ENCODE results near the gene MYO5A.
"Not testable (repeated sequence)": the region's sequence is repeated elsewhere in the genome, so short reads cannot be mapped to it uniquely, and the experiment has no call there.

The MYO5A gene

DNA sequence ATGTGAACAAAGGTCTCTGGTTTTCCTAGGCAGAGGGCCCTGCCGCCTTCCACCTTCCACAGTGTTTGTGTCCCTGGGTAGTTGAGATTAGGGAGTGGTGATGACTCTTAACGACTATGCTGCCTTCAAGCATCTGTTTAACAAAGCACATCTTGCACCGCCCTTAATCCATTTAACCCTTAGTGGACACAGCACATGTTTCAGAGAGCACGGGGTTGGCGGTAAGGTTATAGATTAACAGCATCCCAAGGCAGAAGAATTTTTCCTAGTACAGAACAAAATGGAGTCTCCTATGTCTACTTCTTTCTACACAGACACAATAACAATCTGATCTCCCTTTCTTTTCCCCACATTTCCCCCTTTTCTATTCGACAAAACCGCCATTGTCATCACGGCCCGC is 69.4 kb downstream of the MYO5A start:
- DNase-seq: not testable (repeated sequence)

DNA sequence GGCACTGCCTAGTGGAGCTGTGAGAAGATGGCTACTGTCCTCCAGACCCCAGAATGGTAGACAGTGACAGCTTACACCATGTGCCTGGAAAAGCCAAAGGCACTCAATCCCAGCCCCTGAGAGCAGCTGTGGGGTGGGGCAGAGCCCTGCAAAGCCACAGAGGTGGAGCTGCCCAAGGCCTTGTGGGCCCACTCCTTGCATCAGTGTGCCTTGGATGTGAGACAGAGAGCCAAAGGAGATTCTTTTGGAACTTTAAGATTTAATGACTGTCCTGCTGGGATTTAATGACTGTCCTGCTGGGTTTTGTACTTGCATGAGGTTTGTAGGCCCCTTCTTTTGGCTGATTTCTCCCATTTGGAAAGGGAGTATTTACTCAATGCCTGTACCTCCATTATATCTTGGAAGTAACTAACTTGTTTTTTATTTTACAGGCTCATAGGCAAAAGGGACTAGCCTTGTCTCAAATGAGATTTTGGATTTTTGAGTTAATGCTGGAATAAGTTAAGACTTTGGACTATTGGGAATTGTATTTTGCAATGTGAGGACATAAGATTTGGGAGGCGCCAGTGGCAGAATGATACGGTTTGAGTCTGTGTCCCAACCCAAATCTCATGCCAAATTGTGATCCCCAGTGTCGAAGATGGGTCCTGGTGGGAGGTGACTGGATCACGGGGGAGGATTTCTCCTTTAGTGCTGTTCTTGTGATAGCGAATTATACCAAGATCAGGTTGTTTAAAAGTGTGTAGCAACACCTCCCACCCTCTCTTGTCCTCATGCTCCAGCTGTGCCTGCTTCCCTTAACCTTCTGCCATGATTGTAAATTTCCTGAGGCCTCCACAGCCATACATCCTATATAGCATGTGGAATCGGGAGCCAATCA is 80.4 kb downstream of the MYO5A start:
- DNase-seq: no peak

DNA sequence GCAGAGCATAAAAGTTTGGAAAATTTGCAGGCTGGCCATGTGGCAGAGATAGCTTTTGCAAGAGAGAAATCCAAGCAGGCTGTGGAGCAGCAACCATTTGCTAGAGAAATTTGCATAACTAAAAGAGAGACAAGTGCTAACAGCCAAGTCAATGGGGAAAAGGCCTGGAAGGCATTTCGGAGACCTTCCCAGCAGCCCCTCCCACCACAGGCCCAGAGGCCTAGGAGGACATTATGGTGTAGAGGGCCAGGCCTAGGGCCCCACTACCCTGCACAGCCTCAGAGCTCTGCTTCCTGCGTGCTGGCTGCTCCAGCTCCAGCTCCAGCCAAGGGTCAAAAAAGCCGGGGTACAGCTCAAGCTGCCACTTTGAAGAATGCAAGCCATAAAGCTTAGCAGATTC is 82.7 kb downstream of the MYO5A start:
- DNase-seq: no peak

DNA sequence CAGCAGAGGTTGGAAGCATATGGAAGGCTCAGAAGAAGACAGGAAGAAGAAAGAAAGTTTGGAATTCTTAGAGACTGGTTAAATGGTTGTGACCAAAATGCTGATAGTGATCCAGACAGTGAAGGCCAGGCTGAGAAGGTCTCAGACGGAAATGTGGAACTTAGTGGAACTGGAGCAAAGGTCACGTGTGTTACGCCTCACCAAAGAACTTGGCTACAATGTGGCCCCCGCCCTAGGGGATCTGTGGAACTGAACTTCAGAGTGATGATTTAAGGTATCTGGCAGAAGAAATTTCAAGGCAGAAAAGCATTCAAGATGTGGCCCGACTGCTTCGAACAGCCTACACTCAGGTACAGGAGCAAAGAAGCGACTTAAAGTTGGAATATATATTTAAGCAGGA is 83.1 kb downstream of the MYO5A start:
- DNase-seq: no peak

DNA sequence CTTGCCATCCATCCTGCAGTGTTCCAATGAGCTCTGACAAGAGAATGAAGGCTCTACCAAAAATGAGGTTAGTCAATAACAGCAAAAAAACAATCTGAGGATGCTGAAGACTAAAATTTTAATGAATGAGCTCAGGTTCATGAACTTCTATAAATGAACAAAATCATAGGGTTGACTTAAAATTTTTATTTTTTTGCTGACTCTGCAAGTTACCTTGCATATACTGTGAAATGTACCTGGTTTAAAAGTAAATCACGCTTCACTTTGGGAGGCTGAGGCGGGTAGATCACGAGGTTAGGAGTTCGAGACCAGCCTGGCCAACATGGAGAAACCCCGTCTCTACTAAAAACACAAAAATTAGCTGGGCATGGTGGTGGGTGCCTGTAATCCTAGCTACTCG is 85.5 kb downstream of the MYO5A start:
- not testable (repeated sequence) for DNase-seq

DNA sequence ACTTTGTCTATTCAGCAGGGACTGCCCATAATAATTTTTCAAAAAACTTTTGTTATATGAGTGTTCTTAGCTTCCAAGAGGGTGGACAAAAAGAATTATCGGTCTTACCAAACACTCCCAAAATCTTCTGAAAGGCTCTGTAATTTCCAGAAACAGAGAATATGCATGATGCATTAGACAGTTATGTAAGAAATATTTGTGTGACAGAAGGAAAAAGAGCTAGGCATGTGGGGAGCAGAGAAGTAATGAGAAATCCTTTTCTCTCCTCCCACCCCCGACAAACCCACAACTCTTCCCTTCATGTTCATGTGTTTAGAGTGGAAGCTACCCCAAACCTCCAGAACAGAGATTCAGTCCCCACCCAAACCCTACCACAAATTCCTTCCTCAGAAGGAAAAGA is 86.8 kb downstream of the MYO5A start:
- DNase-seq: no peak

DNA sequence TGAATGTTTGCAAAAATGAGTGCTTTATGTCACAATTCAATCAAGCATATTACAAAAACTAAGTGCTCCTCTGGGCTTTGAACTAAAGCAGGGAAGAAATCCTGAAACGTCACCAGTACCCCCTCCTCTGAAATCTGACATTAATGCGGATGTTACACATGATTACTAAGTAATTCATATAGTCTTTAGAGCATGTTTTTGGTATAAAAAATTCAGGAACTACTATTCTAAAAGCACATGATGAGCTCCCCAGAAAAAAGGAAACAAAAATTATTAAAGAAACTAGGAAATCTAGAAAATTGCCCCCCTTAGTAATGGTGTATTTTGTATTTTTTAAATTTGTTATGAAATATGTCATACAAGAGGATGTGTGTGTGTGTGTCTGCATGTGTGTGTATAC is 87.7 kb downstream of the MYO5A start:
- no peak for DNase-seq

DNA sequence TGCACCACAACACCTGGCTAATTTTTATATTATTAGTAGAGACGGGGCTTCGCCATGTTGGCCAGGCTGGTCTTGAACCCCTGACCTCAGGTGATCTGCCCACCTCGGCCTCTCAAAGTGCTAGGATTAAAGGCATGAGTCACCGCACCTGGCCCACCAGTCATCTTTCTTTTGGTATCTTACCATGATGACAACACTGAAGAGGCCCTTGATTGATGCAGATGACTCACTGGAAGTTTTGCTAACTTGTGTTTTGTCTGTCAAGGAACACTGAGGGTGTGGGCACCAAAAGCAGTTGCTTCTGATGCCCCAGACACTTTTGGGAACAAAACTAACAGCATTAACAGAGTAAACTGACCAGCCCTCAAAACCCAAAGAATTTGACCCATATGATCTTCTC is 88.3 kb downstream of the MYO5A start:
- DNase-seq: no peak

DNA sequence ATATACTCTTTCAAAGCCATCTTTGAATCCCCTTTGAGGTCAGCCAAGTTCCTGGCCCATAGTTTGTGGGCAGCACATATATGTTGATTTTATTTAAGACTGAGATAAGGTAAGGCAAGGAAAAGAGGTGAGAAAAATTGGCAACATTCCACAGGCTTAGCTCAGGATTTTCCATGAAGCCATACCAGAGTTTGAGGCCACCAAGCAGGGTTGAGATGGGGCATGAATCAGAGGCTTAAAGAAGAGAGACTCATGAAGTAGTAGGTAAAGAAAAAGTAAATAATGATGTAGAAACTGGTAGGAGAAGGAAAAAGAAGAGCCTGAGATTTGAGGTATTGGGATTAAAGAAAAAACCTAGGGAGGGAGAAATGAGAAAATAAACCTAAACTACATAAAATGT is 89.2 kb downstream of the MYO5A start:
- DNase-seq: no peak

DNA sequence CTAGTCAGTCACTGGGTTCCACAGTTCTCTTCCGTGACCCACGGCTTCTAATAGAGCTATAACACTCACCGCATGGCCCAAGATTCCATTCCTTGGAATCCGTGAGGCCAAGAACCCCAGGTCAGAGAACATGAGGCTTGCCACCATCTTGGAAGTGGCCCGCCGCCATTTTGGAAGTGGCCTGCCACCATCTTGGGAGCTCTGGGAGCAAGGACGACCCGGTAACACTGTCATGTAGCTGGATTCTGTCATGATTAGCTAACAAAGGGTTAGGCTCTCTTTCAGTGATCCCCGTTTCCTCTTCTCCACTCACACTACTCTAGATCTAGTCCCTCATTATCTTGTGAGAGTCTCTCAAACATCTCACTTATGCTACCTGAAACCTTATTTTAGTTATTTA is 89.6 kb downstream of the MYO5A start:
- not testable (repeated sequence) for DNase-seq

DNA sequence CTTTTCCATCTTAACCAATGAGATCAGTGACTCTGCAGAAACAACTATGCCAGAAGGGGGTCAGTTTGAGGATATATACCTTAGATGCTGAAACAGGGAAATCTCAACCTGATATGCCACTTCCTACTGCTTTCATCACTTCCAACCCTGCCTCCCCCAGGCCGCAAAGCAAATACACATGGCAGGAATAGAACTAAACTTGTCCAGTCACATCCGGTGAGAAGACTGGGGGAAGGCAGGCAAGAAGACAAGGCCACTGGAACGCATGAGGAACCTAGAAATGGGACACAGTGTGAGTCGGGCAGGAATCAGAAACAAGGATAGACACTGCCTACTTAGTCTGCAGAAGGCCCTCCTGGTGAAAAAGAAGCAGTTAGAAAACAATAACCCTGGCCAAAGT is 90.6 kb downstream of the MYO5A start:
- DNase-seq: no peak

DNA sequence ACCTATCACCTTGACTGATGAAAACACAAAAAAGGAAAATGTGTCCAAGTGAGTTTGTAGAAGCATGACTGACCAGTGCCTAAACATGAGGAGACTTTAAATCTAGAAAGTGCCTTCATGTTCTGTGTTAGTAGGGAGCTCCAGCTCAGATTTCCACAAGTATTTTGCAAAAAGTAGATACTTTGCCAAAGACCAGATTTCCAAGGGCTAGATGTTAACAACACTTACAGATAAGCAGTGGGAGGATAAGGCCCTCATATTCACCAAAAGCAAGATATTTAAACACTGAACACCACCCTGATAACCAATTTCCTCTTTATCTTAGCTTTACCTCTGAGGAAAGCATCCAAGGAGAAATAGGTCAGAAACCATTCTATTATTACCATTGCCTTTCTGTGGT is 91.0 kb downstream of the MYO5A start:
- DNase-seq: no peak

DNA sequence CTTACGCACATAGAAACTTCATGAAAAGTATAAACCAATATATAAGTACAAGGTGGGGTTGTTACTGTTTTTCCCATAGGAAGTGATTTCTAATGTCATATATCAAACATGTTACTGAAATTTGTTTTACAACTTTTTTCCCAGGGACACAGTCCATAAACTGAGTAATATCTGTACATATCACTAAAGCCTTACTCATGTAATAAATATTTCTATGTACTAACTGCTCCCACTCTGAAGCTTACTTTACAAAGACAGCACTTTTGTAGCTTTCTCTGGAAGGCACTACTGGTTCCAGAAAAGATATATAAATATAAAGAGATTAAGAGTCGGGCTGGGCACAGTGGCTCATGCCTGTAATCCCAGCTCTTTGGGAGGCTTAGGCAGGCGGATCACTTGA is 91.7 kb downstream of the MYO5A start:
- no peak for DNase-seq

DNA sequence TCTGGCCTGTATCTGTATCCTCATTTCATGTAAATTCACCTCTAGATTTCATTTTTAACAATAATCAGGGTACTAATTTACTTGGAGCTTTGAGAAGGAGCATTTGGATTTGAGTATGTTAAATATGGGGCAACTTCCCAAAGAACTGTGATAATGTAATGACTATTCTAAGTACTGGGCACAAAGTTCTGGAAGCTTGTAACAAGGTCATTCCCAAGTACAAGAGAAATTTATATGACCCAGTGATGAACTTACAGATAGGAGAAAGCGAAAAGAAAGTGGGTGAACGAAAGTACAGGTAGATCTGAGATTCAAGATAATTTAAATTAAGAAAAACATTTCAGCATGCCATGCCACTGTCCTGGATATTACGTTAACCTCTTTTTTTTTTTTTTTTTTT is 93.8 kb downstream of the MYO5A start:
- no peak for DNase-seq

DNA sequence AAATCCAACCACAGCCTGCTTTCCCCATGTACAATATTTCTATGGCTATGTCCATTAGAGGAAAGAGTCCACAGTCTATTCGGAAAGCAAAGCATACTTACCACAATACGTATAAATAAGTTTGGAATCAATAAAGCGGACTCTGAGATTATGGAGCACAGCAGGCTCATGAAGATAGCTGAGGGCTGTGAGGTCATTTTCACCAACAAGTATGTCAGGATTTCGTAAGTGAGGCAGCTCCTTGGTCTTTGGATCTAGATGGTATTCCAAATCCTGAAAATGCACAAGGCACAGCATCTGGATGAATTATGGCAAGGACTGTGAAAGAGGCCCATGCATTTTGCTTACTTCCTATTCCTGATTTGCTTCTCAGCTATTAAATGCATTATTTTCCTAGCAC is 100.4 kb downstream of the MYO5A start:
- DNase-seq: no peak

DNA sequence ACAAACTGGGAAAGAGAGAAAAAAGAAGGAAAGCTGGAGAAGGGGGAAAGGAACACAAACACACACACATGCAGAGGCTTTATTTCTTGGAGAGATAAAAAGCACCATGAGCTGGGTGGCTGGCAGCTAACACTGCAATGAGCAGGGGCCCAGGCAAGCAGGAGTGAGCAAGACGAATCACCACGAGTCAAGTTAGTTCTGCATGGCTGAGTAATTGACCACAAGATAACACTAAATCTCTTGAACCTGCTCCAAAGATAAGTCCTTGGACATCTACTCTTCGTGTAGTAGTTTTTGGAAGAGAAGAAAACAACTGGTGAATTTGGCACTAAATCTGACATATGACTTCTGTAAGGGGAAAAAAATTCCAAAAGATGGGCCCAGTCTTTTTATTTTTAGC is 100.9 kb downstream of the MYO5A start:
- no peak for DNase-seq

DNA sequence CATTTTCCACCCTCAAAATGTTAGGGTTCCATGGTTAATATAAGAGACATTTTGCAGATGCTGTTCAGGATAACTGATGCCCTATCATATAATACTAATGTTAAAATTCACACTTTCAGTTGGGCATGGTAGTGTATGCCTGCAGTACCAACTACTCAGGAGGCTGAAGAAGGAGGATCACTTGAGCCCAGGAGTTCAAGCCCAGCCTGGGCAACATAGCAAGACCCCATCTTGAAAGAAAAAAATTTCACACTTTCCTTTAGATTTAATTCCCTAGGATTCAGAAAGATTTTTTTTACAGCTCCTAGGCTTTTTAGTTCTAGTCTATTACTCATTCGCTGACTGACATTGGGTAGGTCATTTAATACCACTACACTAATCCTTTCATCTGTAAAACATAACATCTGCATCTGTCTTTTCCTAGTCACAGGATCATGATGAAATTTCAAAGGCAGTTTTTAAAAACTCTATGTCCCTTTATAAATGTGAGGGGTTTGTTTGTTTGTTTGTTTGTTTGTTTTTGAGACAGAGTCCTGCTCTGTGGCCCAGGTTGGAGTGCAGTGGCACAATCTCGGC is 103.7 kb downstream of the MYO5A start:
- DNase-seq: no peak

DNA sequence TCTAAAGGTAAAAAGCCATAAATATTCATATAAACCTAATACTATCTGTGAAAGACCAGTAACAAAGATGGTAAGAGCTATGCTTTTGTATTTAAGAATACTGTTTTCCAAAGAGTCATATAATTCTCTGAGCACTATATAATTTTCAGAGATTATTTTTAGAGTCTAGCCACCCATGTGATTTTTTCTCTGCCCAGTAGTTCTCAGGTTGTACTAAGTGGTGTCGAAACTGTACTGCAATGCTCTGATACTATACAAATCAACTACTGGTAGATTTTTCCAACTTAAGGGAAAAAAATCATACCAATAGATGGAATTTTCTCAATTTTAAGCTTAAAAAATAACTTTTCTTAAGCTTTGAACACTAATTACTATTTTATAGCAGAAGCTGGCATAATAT is 104.8 kb downstream of the MYO5A start:
- DNase-seq: no peak

DNA sequence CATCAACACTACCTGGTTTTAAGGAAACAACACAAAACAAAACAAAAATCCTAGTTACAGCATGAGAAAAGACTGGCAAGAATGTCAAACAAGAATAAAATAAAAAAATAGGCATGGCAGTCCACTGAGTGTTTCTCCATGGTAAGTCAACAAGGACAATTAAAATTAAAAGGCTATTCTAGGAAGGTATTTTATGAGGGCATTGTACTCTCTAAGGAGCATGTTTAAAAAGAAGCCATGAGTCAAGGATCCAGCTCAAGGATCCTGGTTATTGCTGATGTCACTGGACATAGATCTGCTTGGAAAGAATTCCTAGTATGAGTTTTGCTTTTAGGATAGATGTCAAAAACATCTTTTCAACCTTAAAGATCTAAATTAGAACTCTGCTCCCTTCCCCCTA is 106.7 kb downstream of the MYO5A start:
- no peak for DNase-seq

DNA sequence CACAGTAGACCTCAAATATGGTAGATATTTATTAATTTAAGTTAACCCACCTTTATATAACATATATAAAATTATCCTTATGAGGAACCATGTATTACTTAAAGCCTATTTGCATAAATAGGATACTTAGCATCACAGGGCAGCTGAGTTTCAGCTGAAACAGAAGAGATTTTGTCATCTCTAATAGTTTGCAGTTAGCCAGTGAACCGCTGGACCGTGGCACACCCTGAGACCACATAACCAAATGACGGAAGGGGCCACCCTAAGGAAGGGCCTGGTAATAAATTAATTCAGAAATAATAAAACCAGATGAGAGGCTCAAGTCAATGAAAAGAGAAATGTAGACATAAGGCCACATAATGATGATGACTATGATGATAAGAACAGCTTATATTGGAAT is 107.7 kb downstream of the MYO5A start:
- no peak for DNase-seq

DNA sequence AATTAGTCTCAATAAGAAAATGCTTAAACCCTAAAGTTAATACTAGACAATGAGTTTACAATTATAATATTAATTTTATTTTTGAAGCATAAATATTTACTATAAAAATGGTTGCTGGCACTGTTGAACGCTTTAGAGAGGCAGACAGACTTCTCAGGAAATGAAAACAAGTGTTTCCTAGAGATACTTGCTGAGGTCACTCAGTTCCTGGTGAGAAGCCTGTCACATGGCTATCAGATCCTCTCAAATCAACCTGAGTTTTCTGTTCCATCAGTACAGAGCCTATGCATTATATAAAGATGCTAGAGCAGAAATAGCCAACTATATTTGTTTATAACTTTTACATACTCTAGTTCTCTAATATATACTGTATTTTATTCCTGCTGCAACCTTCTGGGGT is 109.2 kb downstream of the MYO5A start:
- DNase-seq: no peak

DNA sequence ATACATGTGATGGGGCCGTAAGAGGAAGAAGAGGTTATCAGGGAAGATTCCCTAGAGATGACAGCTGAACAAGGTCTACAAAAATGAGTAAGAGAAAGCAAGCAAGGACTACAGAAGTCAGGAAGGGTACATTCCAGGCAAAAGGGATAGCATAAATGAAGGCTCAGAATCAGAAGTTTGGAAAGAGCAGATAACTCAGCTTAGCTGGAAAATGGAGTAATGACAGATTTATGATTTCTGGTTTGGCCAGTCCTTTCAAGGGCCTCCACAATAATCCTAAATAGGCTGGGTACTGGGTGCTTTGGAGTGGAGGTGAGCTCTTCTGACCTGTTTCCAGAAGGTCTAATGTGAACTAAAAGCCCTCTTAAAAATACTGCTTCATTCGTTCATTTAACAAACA is 110.7 kb downstream of the MYO5A start:
- no peak for DNase-seq

DNA sequence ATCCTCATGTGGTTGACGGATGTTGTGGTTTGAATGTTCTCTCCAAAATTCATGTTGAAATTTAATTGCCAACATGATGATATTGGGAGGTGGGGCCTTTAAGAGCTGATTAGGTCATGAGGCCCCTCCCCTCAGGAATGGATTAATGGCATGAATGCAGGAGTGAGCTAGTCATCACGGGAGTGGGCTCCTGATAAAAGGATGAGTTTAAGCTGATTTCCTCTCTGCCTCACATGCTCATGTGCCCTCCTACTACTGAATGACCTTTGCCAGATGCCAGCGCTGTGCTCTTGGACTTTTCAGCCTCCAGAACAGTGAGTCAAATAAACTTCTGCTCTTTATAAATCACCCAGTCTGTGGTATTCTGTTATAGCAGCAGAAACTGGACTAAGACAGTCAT is 111.2 kb downstream of the MYO5A start:
- DNase-seq: no peak

DNA sequence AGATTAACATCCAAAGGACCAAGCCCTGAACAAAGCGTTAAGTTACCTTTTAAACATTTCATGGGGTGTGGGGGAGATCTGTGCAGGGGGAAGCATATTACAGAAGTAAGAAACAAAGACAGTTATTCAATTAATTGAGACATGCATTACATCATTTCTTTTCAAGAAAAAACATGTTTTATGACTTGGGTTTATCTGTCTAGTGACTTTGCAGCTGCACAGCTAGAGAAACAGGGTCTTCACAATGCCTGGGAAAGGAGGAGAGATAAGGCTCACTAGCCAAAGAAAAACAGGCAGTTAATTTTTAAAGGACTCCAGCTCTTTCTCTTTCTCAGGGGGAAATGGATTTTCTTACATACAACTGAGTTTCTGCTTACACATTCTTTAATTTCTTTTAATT is 112.1 kb downstream of the MYO5A start:
- DNase-seq: not testable (repeated sequence)

DNA sequence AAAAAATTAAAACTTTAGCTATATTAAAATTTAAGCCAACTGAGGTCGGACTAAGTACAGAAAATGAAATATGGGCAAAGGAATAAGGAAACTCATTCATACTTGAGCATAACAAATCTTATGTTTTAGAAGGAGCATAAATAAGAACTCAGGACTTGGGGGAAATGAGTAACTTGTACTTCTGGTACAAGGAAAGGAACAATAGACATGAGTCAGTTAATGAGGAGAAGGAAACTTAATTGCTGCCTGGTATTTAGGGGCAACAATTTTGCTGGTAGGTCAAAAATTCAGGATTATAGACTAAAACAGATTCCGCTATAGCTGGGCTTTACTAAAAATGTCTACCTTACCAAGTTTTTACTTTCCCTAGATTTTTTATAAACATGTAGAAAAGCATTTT is 113.1 kb downstream of the MYO5A start:
- DNase-seq: no peak

Measured in NCI-H1694 (cell line).